ENCODE measurements around the gene DCST2. TPM values are rescaled to one million over a fixed set of nuclear protein-coding genes. Genes with fewer than 3 reads are reported as not detected.
A peak's percentile ranks its signal among the peaks of the same experiment; 100 is the strongest.

The DCST2 gene
- total and polyA plus RNA-seq, 9 of the 15 experiments (the other 6 are each of a cell fraction or from before 2014, with no cell fraction given), result 0.09 to 0.49 (median 0.11) TPM; not detected in 3

DNA sequence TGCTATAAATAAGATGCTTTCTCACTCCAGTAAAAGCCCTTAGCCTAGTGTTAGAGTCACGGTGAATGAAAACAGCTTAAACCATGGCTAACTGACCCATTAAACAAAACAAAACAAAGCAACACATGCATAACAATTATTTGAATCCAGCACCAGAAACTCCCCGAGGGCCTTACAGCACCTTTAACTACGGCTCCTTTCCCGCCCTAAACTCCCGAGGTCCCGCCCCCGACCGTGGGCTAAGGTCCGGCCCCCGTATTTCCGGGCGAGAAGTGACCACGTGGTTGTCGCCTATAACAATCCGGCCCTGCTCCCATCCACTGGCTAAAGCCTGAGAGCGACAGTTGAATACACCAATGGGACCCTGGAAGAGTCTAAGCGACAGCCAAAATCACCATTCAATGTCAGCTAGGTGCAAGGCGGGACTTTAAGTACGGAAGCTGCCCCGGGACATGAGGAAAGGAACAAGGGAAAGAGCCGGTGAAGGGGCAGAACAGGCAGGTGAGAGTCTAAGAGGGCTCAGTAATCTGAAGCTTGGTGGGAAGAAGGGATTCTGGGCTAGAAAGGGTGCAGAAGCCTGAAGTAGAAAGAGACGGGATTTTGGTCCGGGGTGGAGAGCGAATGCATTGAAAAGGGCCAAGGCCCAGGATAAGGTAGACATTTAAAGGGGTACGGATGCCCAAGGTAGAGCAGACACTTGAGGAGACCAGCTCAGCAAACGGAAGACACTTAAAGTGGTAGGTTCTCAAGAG, 50.5 kb downstream of the DCST2 start, which contains the start of gene FLAD1 (continued):
- TF ChIP-seq KLF16 (IDR thresholded peaks at IDR 0.05) (peak; percentile 20; the same call in 1 of the 2 replicates), SPI1 (IDR thresholded peaks at IDR 0.05; ENCODE audit: borderline replicate concordance, low read depth, low read length) (0 out of 2 replicates have a peak, but pooled peaks have one; percentile 48), ZFP30 (CRISPR knock-in tag; IDR thresholded peaks at IDR 0.05; ENCODE audit: borderline replicate concordance) (no peak), LEF1 (IDR thresholded peaks at IDR 0.05) (peak; percentile 58; the same call in 1 of the 2 replicates), ASH1L (IDR thresholded peaks at IDR 0.05; ENCODE audit: borderline replicate concordance, low read depth, partially characterized antibody) (peak; percentile 99), ZBTB7A (IDR thresholded peaks at IDR 0.05; ENCODE audit: borderline replicate concordance, control insufficient read depth, low read depth, low read length) (no peak), ZSCAN29 (IDR thresholded peaks at IDR 0.05) (no peak; the same call in 1 of the 2 replicates), ZKSCAN3 (CRISPR knock-in tag; IDR thresholded peaks at IDR 0.05) (no peak), RCOR1 (IDR thresholded peaks at IDR 0.05; ENCODE audit: borderline replicate concordance in 1 of 2, low read depth in 2 of 2, low read length in 2 of 2) (peak in 1 of 2 experiments; percentile 73; a peak in 1 of 4 replicates), ZNF695 (CRISPR knock-in tag; IDR thresholded peaks at IDR 0.05) (no peak), ZKSCAN1 (IDR thresholded peaks at IDR 0.05; ENCODE audit: low read depth, low read length) (no peak), GTF2A2 (tag; IDR thresholded peaks at IDR 0.05) (no peak), TAF7 (tag; IDR thresholded peaks at IDR 0.05) (peak; percentile 71; the same call in 1 of the 2 replicates), CBX3 (IDR thresholded peaks at IDR 0.05; ENCODE audit: borderline replicate concordance in 1 of 2, low read length in 2 of 2) (no peak), GATA2 (CRISPR knock-in tag; IDR thresholded peaks at IDR 0.05) (no peak)
- TF ChIP-seq, protein P1, sequence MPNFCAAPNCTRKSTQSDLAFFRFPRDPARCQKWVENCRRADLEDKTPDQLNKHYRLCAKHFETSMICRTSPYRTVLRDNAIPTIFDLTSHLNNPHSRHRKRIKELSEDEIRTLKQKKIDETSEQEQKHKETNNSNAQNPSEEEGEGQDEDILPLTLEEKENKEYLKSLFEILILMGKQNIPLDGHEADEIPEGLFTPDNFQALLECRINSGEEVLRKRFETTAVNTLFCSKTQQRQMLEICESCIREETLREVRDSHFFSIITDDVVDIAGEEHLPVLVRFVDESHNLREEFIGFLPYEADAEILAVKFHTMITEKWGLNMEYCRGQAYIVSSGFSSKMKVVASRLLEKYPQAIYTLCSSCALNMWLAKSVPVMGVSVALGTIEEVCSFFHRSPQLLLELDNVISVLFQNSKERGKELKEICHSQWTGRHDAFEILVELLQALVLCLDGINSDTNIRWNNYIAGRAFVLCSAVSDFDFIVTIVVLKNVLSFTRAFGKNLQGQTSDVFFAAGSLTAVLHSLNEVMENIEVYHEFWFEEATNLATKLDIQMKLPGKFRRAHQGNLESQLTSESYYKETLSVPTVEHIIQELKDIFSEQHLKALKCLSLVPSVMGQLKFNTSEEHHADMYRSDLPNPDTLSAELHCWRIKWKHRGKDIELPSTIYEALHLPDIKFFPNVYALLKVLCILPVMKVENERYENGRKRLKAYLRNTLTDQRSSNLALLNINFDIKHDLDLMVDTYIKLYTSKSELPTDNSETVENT (CRISPR knock-in tag; IDR thresholded peaks at IDR 0.05), result no peak
- TF ChIP-seq, protein P2, sequence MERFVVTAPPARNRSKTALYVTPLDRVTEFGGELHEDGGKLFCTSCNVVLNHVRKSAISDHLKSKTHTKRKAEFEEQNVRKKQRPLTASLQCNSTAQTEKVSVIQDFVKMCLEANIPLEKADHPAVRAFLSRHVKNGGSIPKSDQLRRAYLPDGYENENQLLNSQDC (CRISPR knock-in tag; IDR thresholded peaks at IDR 0.05), result peak; percentile 54; the same call in 1 of the 2 replicates
- TF ChIP-seq, protein P3, sequence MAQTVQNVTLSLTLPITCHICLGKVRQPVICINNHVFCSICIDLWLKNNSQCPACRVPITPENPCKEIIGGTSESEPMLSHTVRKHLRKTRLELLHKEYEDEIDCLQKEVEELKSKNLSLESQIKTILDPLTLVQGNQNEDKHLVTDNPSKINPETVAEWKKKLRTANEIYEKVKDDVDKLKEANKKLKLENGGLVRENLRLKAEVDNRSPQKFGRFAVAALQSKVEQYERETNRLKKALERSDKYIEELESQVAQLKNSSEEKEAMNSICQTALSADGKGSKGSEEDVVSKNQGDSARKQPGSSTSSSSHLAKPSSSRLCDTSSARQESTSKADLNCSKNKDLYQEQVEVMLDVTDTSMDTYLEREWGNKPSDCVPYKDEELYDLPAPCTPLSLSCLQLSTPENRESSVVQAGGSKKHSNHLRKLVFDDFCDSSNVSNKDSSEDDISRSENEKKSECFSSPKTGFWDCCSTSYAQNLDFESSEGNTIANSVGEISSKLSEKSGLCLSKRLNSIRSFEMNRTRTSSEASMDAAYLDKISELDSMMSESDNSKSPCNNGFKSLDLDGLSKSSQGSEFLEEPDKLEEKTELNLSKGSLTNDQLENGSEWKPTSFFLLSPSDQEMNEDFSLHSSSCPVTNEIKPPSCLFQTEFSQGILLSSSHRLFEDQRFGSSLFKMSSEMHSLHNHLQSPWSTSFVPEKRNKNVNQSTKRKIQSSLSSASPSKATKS (CRISPR knock-in tag; IDR thresholded peaks at IDR 0.05), result no peak
- TF ChIP-seq, protein P4, sequence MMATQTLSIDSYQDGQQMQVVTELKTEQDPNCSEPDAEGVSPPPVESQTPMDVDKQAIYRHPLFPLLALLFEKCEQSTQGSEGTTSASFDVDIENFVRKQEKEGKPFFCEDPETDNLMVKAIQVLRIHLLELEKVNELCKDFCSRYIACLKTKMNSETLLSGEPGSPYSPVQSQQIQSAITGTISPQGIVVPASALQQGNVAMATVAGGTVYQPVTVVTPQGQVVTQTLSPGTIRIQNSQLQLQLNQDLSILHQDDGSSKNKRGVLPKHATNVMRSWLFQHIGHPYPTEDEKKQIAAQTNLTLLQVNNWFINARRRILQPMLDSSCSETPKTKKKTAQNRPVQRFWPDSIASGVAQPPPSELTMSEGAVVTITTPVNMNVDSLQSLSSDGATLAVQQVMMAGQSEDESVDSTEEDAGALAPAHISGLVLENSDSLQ (IDR thresholded peaks at IDR 0.05), result peak; percentile 100
- TF ChIP-seq, protein P5, sequence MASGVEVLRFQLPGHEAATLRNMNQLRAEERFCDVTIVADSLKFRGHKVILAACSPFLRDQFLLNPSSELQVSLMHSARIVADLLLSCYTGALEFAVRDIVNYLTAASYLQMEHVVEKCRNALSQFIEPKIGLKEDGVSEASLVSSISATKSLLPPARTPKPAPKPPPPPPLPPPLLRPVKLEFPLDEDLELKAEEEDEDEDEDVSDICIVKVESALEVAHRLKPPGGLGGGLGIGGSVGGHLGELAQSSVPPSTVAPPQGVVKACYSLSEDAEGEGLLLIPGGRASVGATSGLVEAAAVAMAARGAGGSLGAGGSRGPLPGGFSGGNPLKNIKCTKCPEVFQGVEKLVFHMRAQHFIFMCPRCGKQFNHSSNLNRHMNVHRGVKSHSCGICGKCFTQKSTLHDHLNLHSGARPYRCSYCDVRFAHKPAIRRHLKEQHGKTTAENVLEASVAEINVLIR (CRISPR knock-in tag; IDR thresholded peaks at IDR 0.05), result no peak

All from K562 (cell line).